ENCODE results near the gene EMC8.

Gene EMC8

DNA sequence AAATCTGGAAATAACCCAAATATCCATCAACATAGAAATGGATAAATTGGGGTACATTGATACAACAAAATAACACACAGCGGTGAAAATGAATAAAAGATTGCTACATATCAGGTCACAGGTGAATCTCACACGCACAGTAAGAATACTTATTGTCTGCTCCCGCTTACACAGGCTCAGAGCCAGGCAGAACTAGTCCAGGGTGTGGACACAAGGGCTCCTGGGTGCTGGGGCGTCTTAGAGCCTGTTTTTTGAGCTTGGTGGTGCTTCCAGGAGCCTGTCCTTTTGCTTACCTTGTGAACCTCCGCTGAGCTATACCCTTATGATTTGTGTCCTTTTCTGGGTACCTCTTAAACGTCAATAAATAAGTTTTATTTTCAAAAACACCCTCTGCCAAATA is 28.6 kb downstream of the EMC8 start:
- Mint-ChIP-seq H3K36me3 (ENCODE audit: low read depth) (peaks cover 10% of the 10 kb centered on the region), H3K4me3 (no peak overlapping the region), H3K27ac (no peak overlapping the region), H3K27me3 (no peaks in the 10 kb centered on the region), H3K9me3 (no peaks in the 10 kb centered on the region), H3K4me1 (ENCODE audit: low read depth) (no peaks in the 10 kb centered on the region)

- Mint-ChIP-seq H3K4me3 (no peak overlapping the region), H3K27me3 (no peaks in the 10 kb centered on the region), H3K36me3 (ENCODE audit: low read depth) (peaks cover 10% of the 10 kb centered on the region), H3K4me1 (ENCODE audit: low read depth) (no peaks in the 10 kb centered on the region), H3K9me3 (no peaks in the 10 kb centered on the region), H3K27ac (no peak overlapping the region)
Observed at GRCh38 chr16:85768199-85768598, 31.1 kb downstream of the EMC8 start.

- H3K27me3 Mint-ChIP-seq: no peaks in the 10 kb centered on the region
- H3K4me3 Mint-ChIP-seq: no peak overlapping the region
- peaks cover 10% of the 10 kb centered on the region for H3K36me3 Mint-ChIP-seq (ENCODE audit: low read depth)
- peak overlapping the region; percentile 43 for H3K27ac Mint-ChIP-seq
- H3K9me3 Mint-ChIP-seq: no peaks in the 10 kb centered on the region
- H3K4me1 Mint-ChIP-seq (ENCODE audit: low read depth): no peaks in the 10 kb centered on the region
Observed at GRCh38 chr16:85767531-85767930, 31.8 kb downstream of the EMC8 start.

DNA sequence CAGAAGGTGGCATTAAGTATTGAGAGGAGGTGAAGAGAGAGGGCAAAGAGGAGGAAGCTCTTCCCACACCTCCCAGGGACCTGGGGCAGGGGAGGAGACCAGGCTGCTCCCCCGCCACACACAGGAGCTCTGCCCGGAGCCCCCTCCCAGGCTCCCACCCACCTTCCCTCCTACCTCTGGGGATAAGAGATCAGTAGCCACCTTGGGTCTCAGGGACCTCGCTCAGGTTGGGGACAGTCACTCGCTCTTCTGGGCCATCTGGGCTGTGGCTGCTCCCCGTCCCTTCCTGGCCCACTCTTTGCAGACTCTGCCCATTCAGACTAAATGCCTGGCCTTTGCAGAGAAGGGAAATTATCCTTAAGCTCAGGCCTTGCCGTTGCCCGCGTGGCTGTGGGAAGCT is 33.6 kb downstream of the EMC8 start:
- H3K27me3 Mint-ChIP-seq: no peaks in the 10 kb centered on the region
- H3K27ac Mint-ChIP-seq: no peak overlapping the region
- H3K4me3 Mint-ChIP-seq: no peak overlapping the region
- no peaks in the 10 kb centered on the region for H3K9me3 Mint-ChIP-seq
- no peaks in the 10 kb centered on the region for H3K4me1 Mint-ChIP-seq (ENCODE audit: low read depth)
- H3K36me3 Mint-ChIP-seq (ENCODE audit: low read depth): peaks cover 9% of the 10 kb centered on the region

GRCh38 chr16:85765211-85765610 is 34.1 kb downstream of the EMC8 start:
- Mint-ChIP-seq H3K4me3 (no peak overlapping the region), H3K27ac (no peak overlapping the region), H3K36me3 (ENCODE audit: low read depth) (peaks cover 5% of the 10 kb centered on the region), H3K4me1 (ENCODE audit: low read depth) (peaks cover 2% of the 10 kb centered on the region), H3K9me3 (no peaks in the 10 kb centered on the region), H3K27me3 (no peaks in the 10 kb centered on the region)

DNA sequence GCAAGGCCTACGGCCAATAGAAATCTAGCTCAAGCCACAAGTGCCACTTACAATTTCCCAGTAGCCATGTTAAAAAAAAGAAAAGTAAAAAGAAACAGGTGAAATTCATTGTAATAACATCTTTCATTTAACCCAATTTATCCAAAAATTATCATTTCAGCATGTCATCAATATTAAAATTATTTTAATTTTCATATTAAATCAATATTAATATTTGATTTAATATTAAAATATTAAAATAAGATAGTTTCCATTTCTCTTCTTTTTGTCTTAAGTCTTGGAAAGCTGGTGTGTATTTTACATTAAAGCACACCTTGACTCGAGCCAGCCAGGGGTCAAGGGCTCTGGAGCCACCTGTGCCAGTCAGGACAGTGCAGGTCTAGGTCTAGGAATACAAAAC is 35.7 kb downstream of the EMC8 start:
- H3K4me1 Mint-ChIP-seq (ENCODE audit: low read depth): peaks cover 18% of the 10 kb centered on the region
- H3K27ac Mint-ChIP-seq: no peak overlapping the region
- H3K27me3 Mint-ChIP-seq: peaks cover 14% of the 10 kb centered on the region
- H3K4me3 Mint-ChIP-seq: no peak overlapping the region
- no peaks in the 10 kb centered on the region for H3K36me3 Mint-ChIP-seq (ENCODE audit: low read depth)
- no peaks in the 10 kb centered on the region for H3K9me3 Mint-ChIP-seq

- Mint-ChIP-seq H3K27ac (no peak overlapping the region), H3K4me3 (no peak overlapping the region), H3K27me3 (peaks cover 16% of the 10 kb centered on the region), H3K36me3 (ENCODE audit: low read depth) (no peaks in the 10 kb centered on the region), H3K4me1 (ENCODE audit: low read depth) (peaks cover 22% of the 10 kb centered on the region), H3K9me3 (no peaks in the 10 kb centered on the region)
Observed at GRCh38 chr16:85762970-85763369, 36.4 kb downstream of the EMC8 start.

- H3K9me3 Mint-ChIP-seq: no peaks in the 10 kb centered on the region
- H3K4me3 Mint-ChIP-seq: no peak overlapping the region
- H3K27ac Mint-ChIP-seq: no peak overlapping the region
- H3K36me3 Mint-ChIP-seq (ENCODE audit: low read depth): no peaks in the 10 kb centered on the region
- peaks cover 17% of the 10 kb centered on the region for H3K27me3 Mint-ChIP-seq
- peaks cover 33% of the 10 kb centered on the region for H3K4me1 Mint-ChIP-seq (ENCODE audit: low read depth)
Observed at GRCh38 chr16:85761861-85762260, 37.5 kb downstream of the EMC8 start.

GRCh38 chr16:85759631-85760419 is 39.5 kb downstream of the EMC8 start:
- H3K27me3 Mint-ChIP-seq: peaks cover 17% of the 10 kb centered on the region
- H3K4me1 Mint-ChIP-seq (ENCODE audit: low read depth): peaks cover 43% of the 10 kb centered on the region
- no peaks in the 10 kb centered on the region for H3K36me3 Mint-ChIP-seq (ENCODE audit: low read depth)
- no peak overlapping the region for H3K27ac Mint-ChIP-seq
- H3K4me3 Mint-ChIP-seq: peak overlapping the region; percentile 6
- H3K9me3 Mint-ChIP-seq: no peaks in the 10 kb centered on the region

DNA sequence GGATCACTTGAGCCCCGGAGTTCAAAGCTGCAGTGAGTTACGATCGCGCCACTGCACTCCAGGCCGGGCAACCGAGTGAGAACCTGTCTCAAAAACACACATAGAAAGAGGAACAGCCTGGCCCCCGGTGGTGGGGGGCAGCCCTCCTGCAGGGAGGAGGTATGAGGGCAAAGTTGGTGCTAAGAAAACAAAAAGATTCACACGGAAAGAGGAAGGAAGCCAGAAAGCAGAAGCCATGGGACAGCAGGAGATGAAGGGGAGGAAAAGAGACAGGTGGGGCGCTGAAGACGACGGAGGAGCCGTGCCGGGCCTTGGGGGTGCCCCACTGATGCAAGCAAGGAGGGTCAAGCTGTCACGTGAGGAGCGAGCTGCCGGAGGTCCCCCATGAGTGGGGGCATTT is 40.2 kb downstream of the EMC8 start:
- H3K27ac Mint-ChIP-seq: peak overlapping the region; percentile 7
- H3K27me3 Mint-ChIP-seq: peaks cover 17% of the 10 kb centered on the region
- no peaks in the 10 kb centered on the region for H3K36me3 Mint-ChIP-seq (ENCODE audit: low read depth)
- no peak overlapping the region for H3K4me3 Mint-ChIP-seq
- peaks cover 43% of the 10 kb centered on the region for H3K4me1 Mint-ChIP-seq (ENCODE audit: low read depth)
- H3K9me3 Mint-ChIP-seq: no peaks in the 10 kb centered on the region

- no peak overlapping the region for H3K4me3 Mint-ChIP-seq
- H3K27ac Mint-ChIP-seq: no peak overlapping the region
- H3K4me1 Mint-ChIP-seq (ENCODE audit: low read depth): peaks cover 50% of the 10 kb centered on the region
- H3K36me3 Mint-ChIP-seq (ENCODE audit: low read depth): no peaks in the 10 kb centered on the region
- peaks cover 27% of the 10 kb centered on the region for H3K27me3 Mint-ChIP-seq
- no peaks in the 10 kb centered on the region for H3K9me3 Mint-ChIP-seq
Observed at GRCh38 chr16:85757341-85757822, 42.0 kb downstream of the EMC8 start.

GRCh38 chr16:85755929-85756768 is 43.2 kb downstream of the EMC8 start:
- H3K27me3 Mint-ChIP-seq: peaks cover 34% of the 10 kb centered on the region
- peak overlapping the region; percentile 20 for H3K4me3 Mint-ChIP-seq
- H3K36me3 Mint-ChIP-seq (ENCODE audit: low read depth): no peaks in the 10 kb centered on the region
- H3K4me1 Mint-ChIP-seq (ENCODE audit: low read depth): peaks cover 59% of the 10 kb centered on the region
- H3K27ac Mint-ChIP-seq: peak overlapping the region; percentile 74
- no peaks in the 10 kb centered on the region for H3K9me3 Mint-ChIP-seq

- no peak overlapping the region for H3K4me3 Mint-ChIP-seq
- H3K36me3 Mint-ChIP-seq (ENCODE audit: low read depth): no peaks in the 10 kb centered on the region
- peaks cover 54% of the 10 kb centered on the region for H3K4me1 Mint-ChIP-seq (ENCODE audit: low read depth)
- no peaks in the 10 kb centered on the region for H3K9me3 Mint-ChIP-seq
- peaks cover 32% of the 10 kb centered on the region for H3K27me3 Mint-ChIP-seq
- no peak overlapping the region for H3K27ac Mint-ChIP-seq
Observed at GRCh38 chr16:85754413-85754812, 44.9 kb downstream of the EMC8 start.

GRCh38 chr16:85753976-85754375 is 45.4 kb downstream of the EMC8 start:
- H3K27me3 Mint-ChIP-seq: peaks cover 28% of the 10 kb centered on the region
- H3K36me3 Mint-ChIP-seq (ENCODE audit: low read depth): no peaks in the 10 kb centered on the region
- H3K27ac Mint-ChIP-seq: no peak overlapping the region
- no peak overlapping the region for H3K4me3 Mint-ChIP-seq
- H3K4me1 Mint-ChIP-seq (ENCODE audit: low read depth): peaks cover 50% of the 10 kb centered on the region
- H3K9me3 Mint-ChIP-seq: no peaks in the 10 kb centered on the region

- Mint-ChIP-seq H3K4me1 (ENCODE audit: low read depth) (peaks cover 47% of the 10 kb centered on the region), H3K4me3 (no peak overlapping the region), H3K27me3 (peaks cover 26% of the 10 kb centered on the region), H3K9me3 (no peaks in the 10 kb centered on the region), H3K27ac (no peak overlapping the region), H3K36me3 (ENCODE audit: low read depth) (no peaks in the 10 kb centered on the region)
Observed at GRCh38 chr16:85753559-85753958, 45.8 kb downstream of the EMC8 start.

Data from stimulated activated naive CD8-positive, alpha-beta T cell treated with anti-CD3 and anti-CD28 coated beads, Interleukin-15, Interleukin-2, amounts not matched to agents 100 ng/mL and 50 ng/mL, for 24 hours (primary cell).